Adrenal gland (tissue), 5 donors: ENCODE data around the gene MALT1.

ENCODE experiments used
- POLR2A ChIP-seq, 2 donors: fragments of 450-650 bp; IDR thresholded peaks; one replicate each; pipeline ENCODE4 v1.6.1; 2017; ENCODE audit warnings: antibody characterized with exemption in 2 of 2, mild to moderate bottlenecking in 2 of 2, moderate library complexity in 1 of 2
- TF ChIP-seq, protein P1 (sequence below), 6 experiments: fragments of 450-650 bp in 4 of 6; fragments of 200-600 bp in 2 of 6; sonication (generic) in 1 of 6; IDR thresholded peaks; 1 replicate in 5 of 6; 2 replicates in 1 of 6; pipeline versions ENCODE4 v1.5.1 to v1.8.0; 2016 to 2021; ENCODE audit warnings: antibody characterized with exemption in 6 of 6, mild to moderate bottlenecking in 2 of 6, moderate library complexity in 1 of 6
- donor health status: DM: no; HTN: no; CAD: no.

DNA sequence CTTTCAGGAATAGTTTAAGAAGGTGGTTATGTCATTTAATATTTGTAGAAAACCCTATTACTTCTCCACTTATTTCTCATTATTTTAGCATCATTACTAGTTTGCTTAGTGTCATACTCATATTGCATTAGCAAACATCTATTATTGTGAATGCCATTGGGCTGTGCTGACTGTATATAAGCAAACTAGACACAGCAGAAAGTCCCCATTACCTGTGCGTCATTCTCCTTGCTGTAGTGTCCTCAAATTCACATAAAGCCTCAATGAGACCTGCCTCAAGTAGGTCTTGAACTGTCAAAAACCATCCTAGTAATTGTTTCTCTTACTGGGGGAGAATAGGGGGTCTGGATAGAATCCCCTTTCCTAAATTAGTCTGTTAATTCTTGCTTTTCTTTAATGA lies 43.6 kb downstream of the MALT1 start:
- TF ChIP-seq, protein P1, sequence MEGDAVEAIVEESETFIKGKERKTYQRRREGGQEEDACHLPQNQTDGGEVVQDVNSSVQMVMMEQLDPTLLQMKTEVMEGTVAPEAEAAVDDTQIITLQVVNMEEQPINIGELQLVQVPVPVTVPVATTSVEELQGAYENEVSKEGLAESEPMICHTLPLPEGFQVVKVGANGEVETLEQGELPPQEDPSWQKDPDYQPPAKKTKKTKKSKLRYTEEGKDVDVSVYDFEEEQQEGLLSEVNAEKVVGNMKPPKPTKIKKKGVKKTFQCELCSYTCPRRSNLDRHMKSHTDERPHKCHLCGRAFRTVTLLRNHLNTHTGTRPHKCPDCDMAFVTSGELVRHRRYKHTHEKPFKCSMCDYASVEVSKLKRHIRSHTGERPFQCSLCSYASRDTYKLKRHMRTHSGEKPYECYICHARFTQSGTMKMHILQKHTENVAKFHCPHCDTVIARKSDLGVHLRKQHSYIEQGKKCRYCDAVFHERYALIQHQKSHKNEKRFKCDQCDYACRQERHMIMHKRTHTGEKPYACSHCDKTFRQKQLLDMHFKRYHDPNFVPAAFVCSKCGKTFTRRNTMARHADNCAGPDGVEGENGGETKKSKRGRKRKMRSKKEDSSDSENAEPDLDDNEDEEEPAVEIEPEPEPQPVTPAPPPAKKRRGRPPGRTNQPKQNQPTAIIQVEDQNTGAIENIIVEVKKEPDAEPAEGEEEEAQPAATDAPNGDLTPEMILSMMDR (IDR thresholded peaks at IDR 0.05), result no peak
- no peak for TF ChIP-seq POLR2A (IDR thresholded peaks at IDR 0.05)
